SU-DHL-6 (cell line): ENCODE measurements around the gene EVC.

Experiments
- H2AFZ ChIP-seq: fragments of 200-600 bp; sonication (generic); 2 replicates; pipeline ENCODE4 v1.6.1; 2014; ENCODE audit warnings: low read depth, mild to moderate bottlenecking, moderate library complexity, mixed read lengths, antibody characterized with exemption, low read length; ENCODE audit not compliant: severe bottlenecking
- H3F3A ChIP-seq: fragments of 200-600 bp; shearing (Covaris generic); 2 replicates; pipeline ENCODE4 v1.6.0; 2016; ENCODE audit warnings: antibody characterized with exemption, mild to moderate bottlenecking; ENCODE audit not compliant: insufficient read depth
- H3K27ac ChIP-seq: fragments of 200-600 bp; sonication (generic); 2 replicates; pipeline ENCODE4 v1.5.1; 2016; ENCODE audit warnings: low read depth, mild to moderate bottlenecking, low read length, moderate library complexity, mixed read lengths
- H3K27me3 ChIP-seq: fragments of 200-600 bp; sonication (generic), shearing (Covaris generic); 2 replicates; pipeline ENCODE4 v1.6.0; 2014; ENCODE audit warnings: mild to moderate bottlenecking, low read length
- H3K36me3 ChIP-seq: fragments of 200-600 bp; sonication (generic); 2 replicates; pipeline ENCODE4 v1.6.1; 2014; ENCODE audit warnings: mild to moderate bottlenecking, low read length, mixed read lengths
- H3K4me2 ChIP-seq: fragments of 300-600, 200-600 bp; shearing (Covaris generic), sonication (generic); 2 replicates; pipeline ENCODE4 v1.6.0; 2014; ENCODE audit warnings: low read length, low read depth, mild to moderate bottlenecking; ENCODE audit not compliant: poor library complexity, severe bottlenecking
- H3K4me3 ChIP-seq: fragments of 200-600 bp; sonication (generic); 2 replicates; pipeline ENCODE4 v1.5.1; 2014; ENCODE audit warnings: antibody characterized with exemption, low read length, mild to moderate bottlenecking, mixed read lengths; ENCODE audit not compliant: insufficient read depth, poor library complexity, severe bottlenecking
- H3K79me2 ChIP-seq: fragments of 200-600 bp; sonication (generic); 2 replicates; pipeline ENCODE4 v1.6.1; 2014; ENCODE audit warnings: mild to moderate bottlenecking, low read length, moderate library complexity; ENCODE audit not compliant: insufficient read depth
- H3K9ac ChIP-seq: fragments of 200-600 bp; sonication (generic); 2 replicates; pipeline ENCODE4 v1.7.0; 2014; ENCODE audit warnings: mild to moderate bottlenecking, low read length
- H3K9me2 ChIP-seq: fragments of 200-600 bp; sonication (generic); replicated peaks from 2 replicates; pipeline ENCODE4 v1.6.1; 2014; ENCODE audit warnings: low read length; ENCODE audit not compliant: insufficient read depth
- H3K9me3 ChIP-seq: fragments of 200-600 bp; sonication (generic); 2 replicates; pipeline ENCODE4 v1.6.1; 2014; ENCODE audit warnings: low read length, mixed read lengths; ENCODE audit not compliant: insufficient read depth
- H4K20me1 ChIP-seq: fragments of 200-600 bp; sonication (generic); 2 replicates; pipeline ENCODE4 v1.6.1; 2014; ENCODE audit warnings: low read depth, mild to moderate bottlenecking, antibody characterized with exemption, low read length, moderate library complexity, mixed read lengths
- EZH2phosphoT487 ChIP-seq: fragments of 200-600 bp; sonication (generic), shearing (Covaris generic); conservative IDR thresholded peaks from 2 replicates; pipeline ENCODE4 v1.6.1; 2018; ENCODE audit warnings: mild to moderate bottlenecking, antibody characterized with exemption, low read length, moderate library complexity, mixed read lengths
- TF ChIP-seq, protein P1 (sequence below): fragments of 200-600 bp; sonication (generic); IDR thresholded peaks from one replicate; pipeline ENCODE4 v1.5.1; 2017; ENCODE audit warnings: antibody characterized with exemption, mild to moderate bottlenecking, low read length, moderate library complexity; ENCODE audit not compliant: insufficient read depth, poor library complexity, severe bottlenecking

EVC gene

DNA sequence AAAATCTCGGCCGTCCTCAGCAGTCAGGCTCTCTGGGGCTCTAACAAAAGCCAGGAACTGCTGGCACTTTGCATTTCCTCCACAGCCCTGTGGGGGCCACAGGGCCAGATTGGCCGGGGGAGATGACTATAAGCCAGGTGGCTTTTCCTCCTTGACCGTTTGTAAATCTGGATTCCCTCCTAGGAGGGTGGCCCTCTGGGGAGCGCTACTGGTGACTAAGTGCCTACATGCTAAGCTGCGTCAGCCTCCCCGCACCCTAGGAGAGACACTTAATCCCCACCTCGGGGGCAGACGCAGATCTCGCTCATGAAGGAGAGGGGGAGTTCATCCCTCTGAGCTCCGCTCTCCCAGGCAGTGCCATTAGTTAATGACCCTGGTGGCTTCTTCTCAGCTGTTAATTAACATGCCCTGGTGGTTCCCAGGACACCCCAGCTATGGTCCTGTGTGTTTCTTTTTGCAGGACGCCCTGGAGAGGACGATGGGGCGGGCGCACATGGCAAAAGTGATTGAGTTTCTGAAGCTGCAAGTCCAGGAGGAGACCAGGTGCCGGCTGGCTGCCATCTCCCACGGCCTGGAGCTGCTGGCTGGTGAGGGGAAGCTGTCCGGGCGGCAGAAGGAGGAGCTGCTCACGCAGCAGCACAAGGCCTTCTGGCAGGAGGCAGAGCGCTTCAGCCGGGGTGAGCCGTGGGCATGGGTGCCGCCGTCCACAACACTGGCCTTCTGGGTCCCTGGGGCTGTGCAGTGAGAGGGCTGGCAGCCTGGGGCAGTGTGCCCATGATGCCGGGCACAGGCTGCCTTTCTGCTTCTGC is 41.6 kb downstream of the EVC start:
- Histone ChIP-seq H3K9me3 (no peaks in the 10 kb centered on the region), H3K27me3 (no peaks in the 10 kb centered on the region), H3K36me3 (no peaks in the 10 kb centered on the region), H3K9me2 (no peaks in the 10 kb centered on the region), H3F3A (no peaks in the 10 kb centered on the region), H3K9ac (no peak overlapping the region), H4K20me1 (no peaks in the 10 kb centered on the region), H3K27ac (no peak overlapping the region), H3K4me2 (no peak overlapping the region), H3K79me2 (no peaks in the 10 kb centered on the region), H2AFZ (no peak overlapping the region), H3K4me3 (no peak overlapping the region)
- TF ChIP-seq, protein P1, sequence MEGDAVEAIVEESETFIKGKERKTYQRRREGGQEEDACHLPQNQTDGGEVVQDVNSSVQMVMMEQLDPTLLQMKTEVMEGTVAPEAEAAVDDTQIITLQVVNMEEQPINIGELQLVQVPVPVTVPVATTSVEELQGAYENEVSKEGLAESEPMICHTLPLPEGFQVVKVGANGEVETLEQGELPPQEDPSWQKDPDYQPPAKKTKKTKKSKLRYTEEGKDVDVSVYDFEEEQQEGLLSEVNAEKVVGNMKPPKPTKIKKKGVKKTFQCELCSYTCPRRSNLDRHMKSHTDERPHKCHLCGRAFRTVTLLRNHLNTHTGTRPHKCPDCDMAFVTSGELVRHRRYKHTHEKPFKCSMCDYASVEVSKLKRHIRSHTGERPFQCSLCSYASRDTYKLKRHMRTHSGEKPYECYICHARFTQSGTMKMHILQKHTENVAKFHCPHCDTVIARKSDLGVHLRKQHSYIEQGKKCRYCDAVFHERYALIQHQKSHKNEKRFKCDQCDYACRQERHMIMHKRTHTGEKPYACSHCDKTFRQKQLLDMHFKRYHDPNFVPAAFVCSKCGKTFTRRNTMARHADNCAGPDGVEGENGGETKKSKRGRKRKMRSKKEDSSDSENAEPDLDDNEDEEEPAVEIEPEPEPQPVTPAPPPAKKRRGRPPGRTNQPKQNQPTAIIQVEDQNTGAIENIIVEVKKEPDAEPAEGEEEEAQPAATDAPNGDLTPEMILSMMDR: no peak
- TF ChIP-seq EZH2phosphoT487: no peak

DNA sequence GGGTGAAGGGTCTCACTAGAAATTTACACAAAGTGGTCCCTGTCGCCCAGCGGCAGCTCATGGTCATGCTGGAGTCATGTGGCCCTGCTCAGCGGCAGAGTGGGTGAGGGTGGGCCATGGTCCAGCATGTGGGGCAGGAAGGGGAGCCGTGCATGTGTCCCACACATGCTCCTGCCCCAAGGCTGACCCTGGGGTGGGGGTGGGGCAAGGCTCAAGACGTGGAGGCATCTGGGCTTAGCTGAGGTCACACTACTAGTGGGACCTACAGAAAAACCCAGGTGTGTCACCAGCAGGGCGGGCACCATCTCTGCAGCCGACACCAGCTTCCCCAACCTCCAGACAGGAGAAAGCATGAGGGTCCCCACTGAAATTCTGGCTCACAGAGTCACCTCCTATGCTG is 42.4 kb downstream of the EVC start:
- Histone ChIP-seq H2AFZ (no peak overlapping the region), H3K4me2 (no peak overlapping the region), H3K27me3 (no peaks in the 10 kb centered on the region), H3K9me3 (no peaks in the 10 kb centered on the region), H3K36me3 (no peaks in the 10 kb centered on the region), H3K9me2 (no peaks in the 10 kb centered on the region), H3K9ac (no peak overlapping the region), H3F3A (no peaks in the 10 kb centered on the region), H3K27ac (no peak overlapping the region), H3K4me3 (no peak overlapping the region), H4K20me1 (no peaks in the 10 kb centered on the region), H3K79me2 (no peaks in the 10 kb centered on the region)
- TF ChIP-seq, protein P1: no peak
- TF ChIP-seq EZH2phosphoT487: no peak

DNA sequence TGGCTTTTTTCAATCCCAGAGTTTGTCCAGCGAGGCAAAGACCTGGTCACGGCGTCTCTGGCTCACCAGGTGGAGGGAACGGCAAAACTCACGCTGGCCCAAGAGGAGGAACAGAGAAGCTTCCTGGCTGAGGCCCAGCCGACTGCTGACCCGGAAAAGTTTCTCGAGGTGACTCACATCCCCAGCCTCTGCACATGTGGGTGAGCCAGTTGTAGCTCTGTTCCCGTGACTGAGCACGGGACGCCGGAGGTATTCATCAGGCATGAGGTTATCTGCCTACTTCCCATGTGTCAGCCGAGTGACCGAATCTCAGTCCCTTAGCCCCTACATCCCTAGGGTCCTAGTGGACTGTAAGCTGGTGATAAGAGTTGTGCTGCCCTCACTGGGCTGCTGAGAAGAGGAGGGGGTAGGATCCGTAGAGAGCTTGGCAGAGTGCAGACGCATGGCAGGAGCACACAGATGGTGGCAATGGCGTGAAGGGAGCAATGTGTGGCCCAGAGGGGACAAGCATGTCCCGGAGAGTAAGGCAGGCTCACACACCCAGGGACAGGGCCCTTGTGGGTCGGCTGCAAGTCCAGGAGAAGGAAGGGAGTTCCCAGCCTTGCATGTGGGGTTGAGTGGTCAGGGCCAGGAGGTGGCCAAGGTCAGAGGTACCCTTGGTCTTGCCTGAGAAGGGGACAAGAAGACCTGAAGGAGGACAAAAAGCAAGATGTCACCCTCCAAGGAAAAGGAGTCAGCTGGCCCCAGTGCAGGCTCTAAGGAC is 42.9 kb downstream of the EVC start:
- TF ChIP-seq, protein P1: no peak
- TF ChIP-seq EZH2phosphoT487: no peak
- no peaks in the 10 kb centered on the region for H3K36me3 ChIP-seq
- no peak overlapping the region for H3K27ac ChIP-seq
- no peaks in the 10 kb centered on the region for H4K20me1 ChIP-seq
- H3K4me2 ChIP-seq: no peak overlapping the region
- no peak overlapping the region for H2AFZ ChIP-seq
- no peak overlapping the region for H3K9ac ChIP-seq
- no peaks in the 10 kb centered on the region for H3K9me3 ChIP-seq
- H3K27me3 ChIP-seq: no peaks in the 10 kb centered on the region
- H3K4me3 ChIP-seq: no peak overlapping the region
- no peaks in the 10 kb centered on the region for H3F3A ChIP-seq
- H3K9me2 ChIP-seq: no peaks in the 10 kb centered on the region
- no peaks in the 10 kb centered on the region for H3K79me2 ChIP-seq
